AG04450 (cell line): ENCODE data around the gene KBTBD4. TPM values are rescaled to one million over a fixed set of nuclear protein-coding genes. Genes with fewer than 3 reads are reported as not detected.

Experiments
- CTCF ChIA-PET: fragments of 300-600, 350-600 bp; formaldehyde crosslinking; extraction: SDS; loops from one replicate; lab custom pipeline; 2022; ENCODE audit warnings: antibody characterized with exemption, inconsistent platforms; lab: Charles Lee
- POLR2A ChIA-PET: fragments of 350-600 bp; formaldehyde crosslinking; extraction: SDS; loops from one replicate; lab custom pipeline; 2021; ENCODE audit warnings: antibody characterized with exemption, inconsistent platforms; lab: Yijun Ruan, JAX
- DNase-seq: peaks from one replicate; pipeline ENCODE4 v3.0.0-alpha.2; 2011; ENCODE audit warnings: low read depth, low spot score
- H3K27ac ChIP-seq: one replicate; pipeline ENCODE4 v1.5.1; 2012; ENCODE audit warnings: low read depth, low read length, control low read depth
- H3K27me3 ChIP-seq: one replicate; pipeline ENCODE4 v1.6.0; 2012; ENCODE audit warnings: low read length; ENCODE audit not compliant: control insufficient read depth, insufficient read depth
- H3K4me3 ChIP-seq: 2 replicates; pipeline ENCODE4 v1.5.1; 2011; ENCODE audit warnings: mild to moderate bottlenecking, low read depth, low read length, control low read depth
- H3K9me3 ChIP-seq: 2 replicates; pipeline ENCODE4 v1.5.1; 2012; ENCODE audit warnings: low read length; ENCODE audit not compliant: control insufficient read depth, insufficient read depth
- polyA plus RNA-seq: library from polyadenylated mRNA; depleted of rRNA; stranded (reverse); fragments of >200 nt; gene quantifications from 2 replicates; pipeline ENCODE4 v1.2.3, GENCODE V29; 2011
- TF ChIP-seq, protein P1 (sequence below): IDR thresholded peaks from 2 replicates; pipeline ENCODE4 v1.5.1; 2011; ENCODE audit warnings: low read depth, low read length, control low read depth, inconsistent platforms

The KBTBD4 gene
- polyA plus RNA-seq, 1 experiment, result 20.0 TPM

DNA sequence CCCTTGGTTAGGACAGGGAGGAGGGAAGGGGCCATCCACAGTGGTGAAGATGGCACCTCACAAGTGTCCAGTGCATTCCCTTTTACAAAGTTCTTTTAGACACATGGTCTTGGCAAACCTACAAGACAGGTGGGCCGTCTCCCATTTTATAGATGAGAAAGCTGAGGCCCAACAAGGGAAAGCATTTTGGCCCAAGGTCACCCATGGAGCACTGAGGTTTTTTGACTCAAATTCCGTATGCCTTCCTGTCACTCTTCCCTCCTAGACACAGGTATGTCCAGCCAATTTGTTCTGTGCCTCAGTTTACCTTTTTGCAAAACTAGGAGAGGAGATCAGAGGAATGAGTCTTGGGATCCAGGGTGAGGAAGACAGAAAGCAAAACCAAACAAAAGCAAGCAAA is 14.2 kb upstream of the KBTBD4 start:
- DNase-seq, result no peak
- H3K4me3 ChIP-seq, result no peak overlapping the region
- peaks cover 8% of the 10 kb centered on the region; the same call in 1 of the 2 replicates for H3K9me3 ChIP-seq
- ChIA-PET CTCF (no interaction called here), POLR2A (no interaction called here)
- TF ChIP-seq, protein P1, sequence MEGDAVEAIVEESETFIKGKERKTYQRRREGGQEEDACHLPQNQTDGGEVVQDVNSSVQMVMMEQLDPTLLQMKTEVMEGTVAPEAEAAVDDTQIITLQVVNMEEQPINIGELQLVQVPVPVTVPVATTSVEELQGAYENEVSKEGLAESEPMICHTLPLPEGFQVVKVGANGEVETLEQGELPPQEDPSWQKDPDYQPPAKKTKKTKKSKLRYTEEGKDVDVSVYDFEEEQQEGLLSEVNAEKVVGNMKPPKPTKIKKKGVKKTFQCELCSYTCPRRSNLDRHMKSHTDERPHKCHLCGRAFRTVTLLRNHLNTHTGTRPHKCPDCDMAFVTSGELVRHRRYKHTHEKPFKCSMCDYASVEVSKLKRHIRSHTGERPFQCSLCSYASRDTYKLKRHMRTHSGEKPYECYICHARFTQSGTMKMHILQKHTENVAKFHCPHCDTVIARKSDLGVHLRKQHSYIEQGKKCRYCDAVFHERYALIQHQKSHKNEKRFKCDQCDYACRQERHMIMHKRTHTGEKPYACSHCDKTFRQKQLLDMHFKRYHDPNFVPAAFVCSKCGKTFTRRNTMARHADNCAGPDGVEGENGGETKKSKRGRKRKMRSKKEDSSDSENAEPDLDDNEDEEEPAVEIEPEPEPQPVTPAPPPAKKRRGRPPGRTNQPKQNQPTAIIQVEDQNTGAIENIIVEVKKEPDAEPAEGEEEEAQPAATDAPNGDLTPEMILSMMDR, result no peak
- no peak overlapping the region for H3K27ac ChIP-seq
- H3K27me3 ChIP-seq, result peaks cover 45% of the 10 kb centered on the region

DNA sequence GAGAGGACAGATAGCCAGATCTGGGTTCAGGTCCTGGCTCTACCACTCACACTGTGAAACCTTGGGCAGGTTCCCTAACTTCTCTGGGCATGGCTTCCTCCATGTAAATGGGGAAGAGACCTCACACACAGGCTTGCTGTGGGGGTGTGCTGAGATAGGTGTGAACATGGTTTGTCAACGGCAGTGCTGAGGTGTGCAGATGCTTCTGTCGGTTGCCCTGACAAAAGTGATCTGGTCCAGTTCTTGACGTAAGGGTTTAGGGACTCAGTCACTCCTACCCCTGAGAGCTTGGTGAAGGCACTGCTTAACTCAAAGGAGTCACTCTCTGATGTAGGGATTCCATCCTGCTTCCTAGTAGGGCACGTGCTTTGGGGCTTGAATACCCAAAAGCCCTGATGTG is 13.5 kb upstream of the KBTBD4 start:
- H3K9me3 ChIP-seq, result peaks cover 8% of the 10 kb centered on the region; the same call in 1 of the 2 replicates
- ChIA-PET CTCF (no interaction called here), POLR2A (no interaction called here)
- H3K27ac ChIP-seq, result no peak overlapping the region
- TF ChIP-seq, protein P1, result no peak
- H3K4me3 ChIP-seq, result no peak overlapping the region
- H3K27me3 ChIP-seq, result peaks cover 45% of the 10 kb centered on the region
- no peak for DNase-seq

DNA sequence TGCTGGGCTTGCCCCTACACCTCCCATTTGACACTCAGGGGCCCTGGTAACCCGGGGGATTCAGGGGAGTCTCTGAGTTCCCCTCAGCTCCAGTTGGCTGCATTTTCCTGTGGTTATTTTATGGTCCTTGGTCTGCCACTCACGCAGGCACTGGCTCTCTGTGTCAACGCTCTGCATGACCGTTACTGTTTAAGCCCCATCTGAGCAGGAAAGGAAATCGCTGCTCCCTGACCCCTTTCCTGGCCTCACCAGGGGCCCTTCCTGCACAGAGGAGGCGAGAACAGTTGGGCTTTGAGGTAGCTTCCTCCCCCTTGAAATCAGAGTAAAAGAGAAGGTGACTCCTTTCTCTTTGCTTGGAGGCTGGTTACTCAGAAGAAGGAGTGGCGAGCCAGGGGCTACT is 13.0 kb upstream of the KBTBD4 start:
- no peak overlapping the region for H3K27ac ChIP-seq
- H3K27me3 ChIP-seq, result peaks cover 45% of the 10 kb centered on the region
- ChIA-PET POLR2A (interaction anchor here (0.6 kb wide), 1 partner anchor 9 kb away, joined by 3 read pairs; no protein-coding TSS in a partner anchor), CTCF (interaction anchor here (0.5 kb wide), 1 partner anchor 109 kb away, joined by 3 read pairs; no protein-coding TSS in a partner anchor)
- peaks cover 8% of the 10 kb centered on the region; the same call in 1 of the 2 replicates for H3K9me3 ChIP-seq
- no peak for DNase-seq
- TF ChIP-seq, protein P1, result no peak
- H3K4me3 ChIP-seq, result no peak overlapping the region

DNA sequence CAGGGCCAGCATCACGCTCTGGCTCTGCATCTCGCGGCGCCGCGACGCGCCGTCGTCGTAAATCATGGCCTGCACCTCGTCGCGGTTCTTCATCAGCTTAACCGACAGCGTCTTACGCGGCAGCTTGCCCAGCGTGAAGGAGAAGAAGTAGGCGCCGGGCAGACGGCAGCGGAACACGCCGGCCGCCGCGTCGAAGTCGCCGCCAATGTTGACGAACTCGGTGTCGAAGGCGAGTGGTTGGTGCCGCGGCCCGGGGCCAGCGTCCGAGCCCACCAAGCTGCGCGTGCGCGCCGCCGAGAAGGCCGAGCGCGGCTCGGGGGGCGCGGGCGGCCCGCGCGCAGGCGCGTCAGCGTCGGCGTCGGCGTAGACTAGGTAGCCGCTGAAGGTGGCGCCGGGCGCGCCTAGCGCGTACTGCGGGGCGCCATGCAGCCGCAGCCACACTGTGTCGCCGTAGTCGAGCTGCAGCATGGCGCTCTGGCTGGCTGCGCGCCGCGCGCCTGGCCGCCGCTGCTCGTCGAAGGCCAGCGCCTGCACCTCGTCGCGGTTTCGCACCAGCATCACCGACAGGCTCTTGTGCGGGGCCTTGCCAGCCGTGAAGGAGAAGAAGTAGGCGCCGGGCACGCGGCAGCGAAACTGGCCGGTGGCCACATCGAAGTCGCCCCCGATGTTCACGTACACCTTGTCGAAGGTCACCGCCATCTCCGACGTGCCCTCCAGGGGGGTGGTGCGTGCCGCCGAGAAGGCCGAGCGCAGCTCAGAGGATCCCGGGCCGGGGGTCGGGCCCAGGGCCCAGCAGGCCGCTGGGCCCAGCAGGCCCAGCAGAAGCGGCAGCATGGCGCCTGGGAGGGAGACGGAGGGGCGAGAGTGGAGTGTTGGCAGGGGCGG is 11.4 kb upstream of the KBTBD4 start:
- H3K4me3 ChIP-seq, result peak overlapping the region; percentile 34; the same call in 1 of the 2 replicates
- ChIA-PET POLR2A (interaction anchor here (0.5 kb wide), 1 partner anchor 128 kb away, joined by 4 read pairs; no protein-coding TSS in a partner anchor), CTCF (no interaction called here)
- DNase-seq, result no peak
- H3K27me3 ChIP-seq, result peaks cover 39% of the 10 kb centered on the region
- H3K9me3 ChIP-seq, result peaks cover 8% of the 10 kb centered on the region; the same call in 1 of the 2 replicates
- no peak overlapping the region for H3K27ac ChIP-seq
- TF ChIP-seq, protein P1, result no peak

DNA sequence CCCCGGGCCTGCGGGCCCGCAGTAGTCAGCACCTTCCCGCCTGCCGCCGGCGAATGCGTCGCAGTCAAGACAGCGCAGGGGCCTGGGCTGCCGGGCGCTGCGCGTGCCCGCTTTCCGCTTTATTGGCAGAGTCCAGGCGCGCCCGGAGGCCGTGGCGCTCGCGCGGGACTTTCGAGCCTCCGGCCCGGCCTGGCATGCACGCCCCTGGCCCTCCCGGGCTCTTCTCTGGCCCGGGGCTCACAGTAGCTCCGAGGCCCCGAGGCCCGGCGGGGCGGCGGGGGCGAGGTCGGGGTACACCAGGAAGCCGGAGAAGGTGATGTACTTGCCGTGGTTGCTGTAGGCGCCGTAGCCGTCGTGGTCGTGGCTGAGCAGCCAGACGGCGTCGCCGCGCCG is 10.8 kb upstream of the KBTBD4 start:
- Histone ChIP-seq H3K9me3 (peaks cover 8% of the 10 kb centered on the region; the same call in 1 of the 2 replicates), H3K4me3 (peak overlapping the region; percentile 34; the same call in 1 of the 2 replicates), H3K27ac (no peak overlapping the region), H3K27me3 (peaks cover 33% of the 10 kb centered on the region)
- TF ChIP-seq, protein P1, result no peak
- CTCF ChIA-PET, result no interaction called here
- no peak for DNase-seq
- POLR2A ChIA-PET, result no interaction called here
